SK-N-SH (cell line): ENCODE data around the gene PCDHB7. TPM values are rescaled to one million over a fixed set of nuclear protein-coding genes. Genes with fewer than 3 reads are reported as not detected.
"Not testable (repeated sequence)": the region's sequence is repeated elsewhere in the genome, so short reads cannot be mapped to it uniquely, and the experiment has no call there.

Experiments used
- CTCF ChIA-PET: fragments of 300-600, 350-600 bp; formaldehyde crosslinking; extraction: SDS; loops from one replicate; lab custom pipeline; 2021; lab: Yijun Ruan, JAX
- POLR2A ChIA-PET: fragments of 350-600 bp; sonication (Branson Sonifier 250); formaldehyde crosslinking; extraction: SDS; loops from one replicate; lab custom pipeline; 2020; ENCODE audit warnings: antibody characterized with exemption, inconsistent platforms; lab: Yijun Ruan, JAX
- DNase-seq: peaks from one replicate; pipeline ENCODE4 v3.0.0; 2012
- H2AFZ ChIP-seq: fragments of 200-600 bp; sonication (generic); 2 replicates; pipeline ENCODE4 v1.8.1; 2016; ENCODE audit warnings: antibody characterized with exemption, mild to moderate bottlenecking, low read depth
- H3F3A ChIP-seq: fragments of 200-600 bp; sonication (generic); replicated peaks from 2 replicates; pipeline ENCODE3; 2016; ENCODE audit warnings: antibody characterized with exemption, mild to moderate bottlenecking; ENCODE audit not compliant: insufficient read depth
- H3K27ac ChIP-seq, 2 experiments: fragments of 200-500 bp in 1 of 2; fragments of 200-600 bp in 1 of 2; sonication (Bioruptor generic) in 1 of 2; sonication (generic), shearing (Covaris generic) in 1 of 2; 2 replicates each; pipeline versions ENCODE4 v1.5.1 to v1.6.1; 2014 to 2016; ENCODE audit warnings: low read depth in 2 of 2, inconsistent platforms in 1 of 2, low read length in 1 of 2, mild to moderate bottlenecking in 1 of 2, mixed read lengths in 1 of 2
- H3K27me3 ChIP-seq: fragments of 200-600 bp; sonication (generic), shearing (Covaris generic); 2 replicates; pipeline ENCODE4 v1.6.1; 2016; ENCODE audit warnings: mixed run types; ENCODE audit not compliant: insufficient read depth
- H3K36me3 ChIP-seq, 2 experiments: fragments of 200-500 bp in 1 of 2; fragments of 200-600 bp in 1 of 2; sonication (Bioruptor generic) in 1 of 2; sonication (generic) in 1 of 2; replicated peaks in 1 of 2; 2 replicates each; pipeline versions ENCODE3 to v1.5.1; 2014 to 2016; ENCODE audit warnings: low read length in 1 of 2, mild to moderate bottlenecking in 1 of 2; ENCODE audit not compliant: insufficient read depth in 2 of 2, control insufficient read depth in 1 of 2
- H3K4me1 ChIP-seq, 2 experiments: fragments of 200-500 bp in 1 of 2; fragments of 200-600 bp in 1 of 2; sonication (Bioruptor generic) in 1 of 2; sonication (generic), shearing (Covaris generic) in 1 of 2; 2 replicates each; pipeline versions ENCODE4 v1.5.1 to v1.6.1; 2014 to 2016; ENCODE audit warnings: low read depth in 1 of 2, low read length in 1 of 2, mixed run types in 1 of 2; ENCODE audit not compliant: insufficient read depth in 2 of 2, control insufficient read depth in 1 of 2
- H3K4me2 ChIP-seq: fragments of 200-600 bp; sonication (generic), shearing (Covaris generic); 2 replicates; pipeline ENCODE4 v1.6.1; 2017; ENCODE audit warnings: mixed run types
- H3K4me3 ChIP-seq, 2 experiments: fragments of 200-500 bp in 1 of 2; fragments of 200-600 bp in 1 of 2; sonication (Bioruptor generic) in 1 of 2; sonication (generic), shearing (Covaris generic) in 1 of 2; 2 replicates each; pipeline versions ENCODE4 v1.5.1 to v1.8.1; 2014 to 2016; ENCODE audit warnings: low read depth in 2 of 2, inconsistent platforms in 1 of 2, low read length in 1 of 2, mild to moderate bottlenecking in 1 of 2, mixed read lengths in 1 of 2, moderate library complexity in 1 of 2
- H3K79me2 ChIP-seq: fragments of 200-600 bp; sonication (generic); 2 replicates; pipeline ENCODE4 v1.8.1; 2017; ENCODE audit warnings: mild to moderate bottlenecking; ENCODE audit not compliant: insufficient read depth
- H3K9ac ChIP-seq: fragments of 200-600 bp; sonication (generic); 2 replicates; pipeline ENCODE4 v1.6.1; 2017; ENCODE audit warnings: mixed run types
- H3K9me2 ChIP-seq: fragments of 200-600 bp; sonication (generic); 2 replicates; pipeline ENCODE4 v1.6.1; 2017; ENCODE audit warnings: mixed run types
- H3K9me3 ChIP-seq: fragments of 200-600 bp; sonication (generic); 2 replicates; pipeline ENCODE4 v1.6.1; 2017; ENCODE audit warnings: mixed run types, mild to moderate bottlenecking, moderate library complexity
- H4K20me1 ChIP-seq: fragments of 200-600 bp; sonication (generic); 2 replicates; pipeline ENCODE4 v1.6.1; 2017; ENCODE audit warnings: mild to moderate bottlenecking, mixed run types; ENCODE audit not compliant: insufficient read depth
- CTCF ChIP-seq: fragments of 200-600 bp; sonication (generic); IDR thresholded peaks from 2 replicates; pipeline ENCODE4 v1.6.1; 2017; ENCODE audit warnings: antibody characterized with exemption, mild to moderate bottlenecking, moderate library complexity
- EZH2phosphoT487 ChIP-seq: fragments of 200-600 bp; sonication (generic); IDR thresholded peaks from 2 replicates; pipeline ENCODE4 v1.6.1; 2017; ENCODE audit warnings: low read depth, mixed run types, mild to moderate bottlenecking, antibody characterized with exemption, moderate library complexity, borderline replicate concordance
- GABPA ChIP-seq: IDR thresholded peaks from 2 replicates; pipeline ENCODE4 v1.4.0; 2012; ENCODE audit warnings: low read depth, mild to moderate bottlenecking
- JUND ChIP-seq: IDR thresholded peaks from 2 replicates; pipeline ENCODE4 v1.4.0; 2012
- MAX ChIP-seq: IDR thresholded peaks from 2 replicates; pipeline ENCODE4 v1.4.0; 2012; ENCODE audit warnings: low read depth
- NRF1 ChIP-seq: IDR thresholded peaks from 2 replicates; pipeline ENCODE4 v1.6.1; 2012; ENCODE audit warnings: low read depth, mild to moderate bottlenecking, low read length
- PBX3 ChIP-seq: IDR thresholded peaks from 2 replicates; pipeline ENCODE4; 2012
- POLR2AphosphoS5 ChIP-seq: IDR thresholded peaks from 2 replicates; pipeline ENCODE4 v1.6.1; 2012; ENCODE audit warnings: low read depth, low read length
- RAD21 ChIP-seq: IDR thresholded peaks from 2 replicates; pipeline ENCODE4 v1.6.1; 2012; ENCODE audit warnings: mild to moderate bottlenecking, low read length
- RCOR1 ChIP-seq: fragments of 150-350 bp; IDR thresholded peaks from 2 replicates; pipeline ENCODE4 v1.6.1; 2017; ENCODE audit warnings: antibody characterized with exemption, low read length
- REST ChIP-seq: IDR thresholded peaks from 2 replicates; pipeline ENCODE4 v1.6.1; 2012; ENCODE audit warnings: mild to moderate bottlenecking, low read depth, low read length, moderate library complexity
- RXRA ChIP-seq: IDR thresholded peaks from 2 replicates; pipeline ENCODE4 v1.4.0; 2012; ENCODE audit warnings: low read depth, mild to moderate bottlenecking, borderline replicate concordance
- TEAD4 ChIP-seq: IDR thresholded peaks from 2 replicates; pipeline ENCODE4 v1.4.0; 2012; ENCODE audit warnings: mild to moderate bottlenecking, borderline replicate concordance; ENCODE audit not compliant: insufficient read depth
- ZBTB33 ChIP-seq: IDR thresholded peaks from 2 replicates; pipeline ENCODE4 v1.4.0; 2012; ENCODE audit warnings: low read depth, borderline replicate concordance
- WGBS: methylation state at CpG from one replicate; pipeline ENCODE4 v1.1.6; 2017; ENCODE audit warnings: low lambda C conversion rate; 5-methylcytosine and 5-hydroxymethylcytosine counted together
- polyA plus RNA-seq, 3 experiments: library from polyadenylated mRNA; depleted of rRNA; stranded (reverse); fragments of >200 nt; gene quantifications; 2 replicates each; pipeline ENCODE4 v1.2.3, GENCODE V29; 2012

The PCDHB7 gene
- polyA plus RNA-seq, 1 of the 3 experiments (the other 2 are of a cell fraction): 1.7 TPM

- POLR2A ChIA-PET, H3K27me3 ChIP-seq, H4K20me1 ChIP-seq, H3K4me2 ChIP-seq, DNase-seq, H3K4me3 ChIP-seq, CTCF ChIA-PET, H2AFZ ChIP-seq, H3K27ac ChIP-seq, H3K36me3 ChIP-seq, H3K79me2 ChIP-seq, H3K9me2 ChIP-seq, H3F3A ChIP-seq, H3K4me1 ChIP-seq, H3K9ac ChIP-seq, H3K9me3 ChIP-seq: not testable (repeated sequence)
- 77% methylated on average over 14 of the region's 35 CpGs for WGBS
These were observed 16.7 kb downstream of the PCDHB7 start for GRCh38 chr5:141189131-141189530.

GRCh38 chr5:141192110-141192725 is 19.8 kb downstream of the PCDHB7 start, which contains the start of gene PCDHB10:
Gene PCDHB10 (plus strand): TSS chr5:141192353. CDS start chr5:141192553, 200 bp downstream.
- no peak within 1 kb of the TSS for H2AFZ ChIP-seq
- TF ChIP-seq REST (no peak), PBX3 (no peak), TEAD4 (no peak), GABPA (no peak), EZH2phosphoT487 (no peak), POLR2AphosphoS5 (no peak), RCOR1 (no peak), NRF1 (no peak), RAD21 (peak; percentile 44), MAX (no peak), ZBTB33 (no peak), JUND (no peak), CTCF (peak; percentile 57), RXRA (no peak)
- peak within 1 kb of the TSS in 1 of 2 experiments; percentile 14; a peak in 1 of 4 replicates for H3K4me3 ChIP-seq
- H3K9ac ChIP-seq: no peak within 1 kb of the TSS
- ChIA-PET CTCF (interaction anchor here (0.7 to 2.2 kb wide), 7 partner anchors 10 to 375 kb away, joined by 3 to 9 read pairs (median 4); partner anchors contain the start of gene PCDHB16), POLR2A (no interaction called here)
- no peak within 1 kb of the TSS for H3K4me2 ChIP-seq
- no peaks in the 10 kb centered on the region for H3K79me2 ChIP-seq
- DNase-seq: peak; percentile 53
- H3K27me3 ChIP-seq: no peaks in the 10 kb centered on the region
- no peaks in the 10 kb centered on the region for H3K9me2 ChIP-seq
- no peaks in the 10 kb centered on the region for H3F3A ChIP-seq
- H3K27ac ChIP-seq: no peak within 1 kb of the TSS
- H4K20me1 ChIP-seq: no peaks in the 10 kb centered on the region
- WGBS: 24% methylated on average over 10 of the region's 10 CpGs
- H3K4me1 ChIP-seq: no peaks in the 10 kb centered on the region
- peaks cover 9% of the 10 kb centered on the region for H3K9me3 ChIP-seq
- peaks cover 0 to 4% of the 10 kb centered on the region in 2 experiments for H3K36me3 ChIP-seq
